ENCODE results near the gene FNBP1L.

- no peak for TF ChIP-seq EZH2phosphoT487 (IDR thresholded peaks at IDR 0.05; ENCODE audit: insufficient read depth, low read depth)
- no peak for TF ChIP-seq EZH2 (IDR thresholded peaks at IDR 0.05; ENCODE audit: insufficient read depth, poor library complexity, severe bottlenecking)
Measured at GRCh38 chr1:93531193-93531592, 83.3 kb downstream of the FNBP1L start.

Measured in GM23248 (cell line).